Mammary epithelial cell (primary cell): Measurements from ENCODE around the gene SLC16A10.
"Not testable (repeated sequence)": the region's sequence is repeated elsewhere in the genome, so short reads cannot be mapped to it uniquely, and the experiment has no call there.

Experiments used
- EZH2 ChIP-seq: IDR thresholded peaks from 2 replicates; pipeline ENCODE4 v1.6.1; 2012; ENCODE audit warnings: low read length, inconsistent platforms, borderline replicate concordance
- TF ChIP-seq, protein P1 (sequence below), 2 donors: IDR thresholded peaks in 1 of 2; conservative IDR thresholded peaks in 1 of 2; 2 replicates each; pipeline ENCODE4 v1.5.1; 2011 to 2012; ENCODE audit warnings: inconsistent platforms in 2 of 2, low read length in 2 of 2, mild to moderate bottlenecking in 2 of 2, control low read depth in 1 of 2, low read depth in 1 of 2; ENCODE audit not compliant: insufficient read depth in 1 of 2; ENCODE audit errors: extremely low read depth in 1 of 2

- TF ChIP-seq, protein P1, sequence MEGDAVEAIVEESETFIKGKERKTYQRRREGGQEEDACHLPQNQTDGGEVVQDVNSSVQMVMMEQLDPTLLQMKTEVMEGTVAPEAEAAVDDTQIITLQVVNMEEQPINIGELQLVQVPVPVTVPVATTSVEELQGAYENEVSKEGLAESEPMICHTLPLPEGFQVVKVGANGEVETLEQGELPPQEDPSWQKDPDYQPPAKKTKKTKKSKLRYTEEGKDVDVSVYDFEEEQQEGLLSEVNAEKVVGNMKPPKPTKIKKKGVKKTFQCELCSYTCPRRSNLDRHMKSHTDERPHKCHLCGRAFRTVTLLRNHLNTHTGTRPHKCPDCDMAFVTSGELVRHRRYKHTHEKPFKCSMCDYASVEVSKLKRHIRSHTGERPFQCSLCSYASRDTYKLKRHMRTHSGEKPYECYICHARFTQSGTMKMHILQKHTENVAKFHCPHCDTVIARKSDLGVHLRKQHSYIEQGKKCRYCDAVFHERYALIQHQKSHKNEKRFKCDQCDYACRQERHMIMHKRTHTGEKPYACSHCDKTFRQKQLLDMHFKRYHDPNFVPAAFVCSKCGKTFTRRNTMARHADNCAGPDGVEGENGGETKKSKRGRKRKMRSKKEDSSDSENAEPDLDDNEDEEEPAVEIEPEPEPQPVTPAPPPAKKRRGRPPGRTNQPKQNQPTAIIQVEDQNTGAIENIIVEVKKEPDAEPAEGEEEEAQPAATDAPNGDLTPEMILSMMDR (conservative IDR thresholded peaks at IDR 0.05 in 1 of 2, IDR thresholded peaks at IDR 0.05 in 1 of 2; ENCODE audit: extremely low read depth in 1 of 2, insufficient read depth in 1 of 2, low read depth in 1 of 2, low read length in 2 of 2), result not testable (repeated sequence)
- not testable (repeated sequence) for TF ChIP-seq EZH2
These were observed 43.7 kb downstream of the SLC16A10 start for GRCh38 chr6:111131018-111131417.
